GM23248 (cell line): ENCODE results near the gene RIMKLA.

ENCODE experiments used
- EZH2 ChIP-seq: fragments of 200-600 bp; sonication (generic); IDR thresholded peaks from 2 replicates; pipeline ENCODE4 v1.6.1; 2018; ENCODE audit warnings: antibody characterized with exemption, mild to moderate bottlenecking; ENCODE audit not compliant: insufficient read depth, poor library complexity, severe bottlenecking
- EZH2phosphoT487 ChIP-seq: fragments of 200-600 bp; sonication (generic); IDR thresholded peaks from 2 replicates; pipeline ENCODE4 v1.6.1; 2018; ENCODE audit warnings: antibody characterized with exemption, moderate library complexity, mild to moderate bottlenecking, low read depth; ENCODE audit not compliant: insufficient read depth

DNA sequence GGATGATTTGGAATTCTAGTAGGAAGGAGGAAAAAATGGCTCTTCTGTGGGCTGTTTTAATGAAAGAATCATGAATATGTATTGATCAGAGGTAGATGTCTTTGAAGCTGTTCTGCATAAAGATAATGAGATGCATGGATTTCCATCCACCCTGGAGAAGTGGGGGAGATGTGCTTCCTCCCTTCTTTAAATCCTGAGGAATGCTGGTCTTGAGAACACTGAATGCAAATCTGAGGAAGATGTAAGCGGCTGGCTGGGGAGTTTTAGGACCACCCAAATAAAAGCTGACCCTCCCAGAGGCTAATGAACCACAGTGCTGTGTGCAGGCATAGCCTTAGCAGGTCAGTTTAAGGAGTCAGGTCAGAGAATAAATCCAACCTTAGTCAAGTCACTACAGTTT is 37.9 kb downstream of the RIMKLA start:
- no peak for TF ChIP-seq EZH2phosphoT487
- TF ChIP-seq EZH2, result no peak
